GM13977 (cell line): ENCODE measurements around the gene TNFAIP8L1.

Experiments
- DNase-seq: peaks from one replicate; pipeline ENCODE4 v3.0.0; 2012; ENCODE audit warnings: low spot score
- in situ Hi-C: fragments of 300-500 bp; cut with MboI; formaldehyde crosslinking; loops from one replicate; pipeline ENCODE4 v1.12.0; 2022; ENCODE audit warnings: low sequenced_read_pairs, low pct_unique_long_range_greater_than_20kb, mixed read lengths, inconsistent platforms; ENCODE audit not compliant: unreplicated experiment
- TF ChIP-seq, protein P1 (sequence below): IDR thresholded peaks from 2 replicates; pipeline ENCODE4 v1.5.1; 2012; ENCODE audit warnings: mild to moderate bottlenecking, control low read depth; ENCODE audit not compliant: insufficient read depth; ENCODE audit errors: extremely low read depth, missing control alignments

TNFAIP8L1 gene

GRCh38 chr19:4654437-4655361 is 15.4 kb downstream of the TNFAIP8L1 start:
- DNase-seq, result no peak
- in situ Hi-C loops, result no loop called here
- TF ChIP-seq, protein P1, sequence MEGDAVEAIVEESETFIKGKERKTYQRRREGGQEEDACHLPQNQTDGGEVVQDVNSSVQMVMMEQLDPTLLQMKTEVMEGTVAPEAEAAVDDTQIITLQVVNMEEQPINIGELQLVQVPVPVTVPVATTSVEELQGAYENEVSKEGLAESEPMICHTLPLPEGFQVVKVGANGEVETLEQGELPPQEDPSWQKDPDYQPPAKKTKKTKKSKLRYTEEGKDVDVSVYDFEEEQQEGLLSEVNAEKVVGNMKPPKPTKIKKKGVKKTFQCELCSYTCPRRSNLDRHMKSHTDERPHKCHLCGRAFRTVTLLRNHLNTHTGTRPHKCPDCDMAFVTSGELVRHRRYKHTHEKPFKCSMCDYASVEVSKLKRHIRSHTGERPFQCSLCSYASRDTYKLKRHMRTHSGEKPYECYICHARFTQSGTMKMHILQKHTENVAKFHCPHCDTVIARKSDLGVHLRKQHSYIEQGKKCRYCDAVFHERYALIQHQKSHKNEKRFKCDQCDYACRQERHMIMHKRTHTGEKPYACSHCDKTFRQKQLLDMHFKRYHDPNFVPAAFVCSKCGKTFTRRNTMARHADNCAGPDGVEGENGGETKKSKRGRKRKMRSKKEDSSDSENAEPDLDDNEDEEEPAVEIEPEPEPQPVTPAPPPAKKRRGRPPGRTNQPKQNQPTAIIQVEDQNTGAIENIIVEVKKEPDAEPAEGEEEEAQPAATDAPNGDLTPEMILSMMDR, result peak; percentile 19

DNA sequence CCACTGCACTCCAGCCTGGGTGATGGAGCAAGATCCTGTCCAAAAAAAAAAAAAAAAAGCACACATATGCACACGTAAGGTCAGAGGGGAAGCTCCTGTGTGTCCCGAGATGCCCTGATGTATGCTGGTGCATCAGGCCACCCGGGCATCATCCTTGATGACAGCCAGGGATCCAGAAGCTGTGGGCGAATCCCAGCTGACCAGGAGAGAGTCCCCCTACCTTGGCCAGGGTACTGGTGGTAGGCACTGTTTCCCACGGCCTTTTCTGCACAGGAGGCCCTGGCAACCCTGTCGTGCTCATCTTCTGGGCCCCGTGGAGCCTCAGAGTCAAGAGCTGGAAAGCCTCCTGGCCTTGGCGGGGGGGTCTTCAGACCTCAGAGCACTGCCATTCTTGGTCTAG is 16.8 kb downstream of the TNFAIP8L1 start:
- no peak for DNase-seq
- TF ChIP-seq, protein P1, result no peak
- in situ Hi-C loops, result no loop called here

- in situ Hi-C loops, result no loop called here
- TF ChIP-seq, protein P1, result no peak
- DNase-seq, result no peak
These were observed 17.9 kb downstream of the TNFAIP8L1 start for GRCh38 chr19:4657262-4657661.

GRCh38 chr19:4657835-4658234 is 18.5 kb downstream of the TNFAIP8L1 start:
- no peak for DNase-seq
- TF ChIP-seq, protein P1, result no peak
- in situ Hi-C loops, result no loop called here

- in situ Hi-C loops, result no loop called here
- DNase-seq, result no peak
- TF ChIP-seq, protein P1, result peak; percentile 50
These were observed 21.0 kb downstream of the TNFAIP8L1 start for GRCh38 chr19:4660181-4660791.

- in situ Hi-C loops, result no loop called here
These were observed 21.7 kb downstream of the TNFAIP8L1 start for GRCh38 chr19:4660993-4661392.

More at GRCh38 chr19:4660993-4661392, 21.7 kb downstream of the TNFAIP8L1 start:
- DNase-seq, result no peak
- TF ChIP-seq, protein P1, result no peak
